Smooth muscle cell (in vitro differentiated cells): ENCODE data around the gene S100A9. TPM values are rescaled to one million over a fixed set of nuclear protein-coding genes. Genes with fewer than 3 reads are reported as not detected.

Experiments used
- DNase-seq: peaks from one replicate; lab custom pipeline; 2025; ENCODE audit not compliant: unreplicated experiment; lab: John Stamatoyannopoulos, UW
- H2AFZ ChIP-seq: fragments of 200-600 bp; sonication (generic); 2 replicates; pipeline ENCODE4 v1.6.0; 2016; ENCODE audit warnings: antibody characterized with exemption, low read depth, mild to moderate bottlenecking
- H3F3A ChIP-seq: fragments of 200-600 bp; sonication (generic); 2 replicates; pipeline ENCODE4 v1.6.0; 2017; ENCODE audit warnings: antibody characterized with exemption, low read depth
- H3K27ac ChIP-seq: fragments of 200-600 bp; sonication (generic); 2 replicates; pipeline ENCODE4 v1.5.1; 2016; ENCODE audit warnings: low read depth, mild to moderate bottlenecking
- H3K27me3 ChIP-seq: fragments of 200-600 bp; sonication (generic); 2 replicates; pipeline ENCODE4 v1.6.1; 2016; ENCODE audit warnings: low read depth, mild to moderate bottlenecking
- H3K36me3 ChIP-seq: fragments of 200-600 bp; sonication (generic); 2 replicates; pipeline ENCODE4 v1.5.1; 2016; ENCODE audit warnings: low read depth
- H3K4me1 ChIP-seq: fragments of 200-600 bp; sonication (generic); 2 replicates; pipeline ENCODE4 v1.5.1; 2016; ENCODE audit warnings: low read depth
- H3K4me2 ChIP-seq: fragments of 200-600 bp; sonication (generic); 2 replicates; pipeline ENCODE4 v1.6.0; 2016; ENCODE audit warnings: mild to moderate bottlenecking
- H3K4me3 ChIP-seq: fragments of 200-600 bp; sonication (generic); 2 replicates; pipeline ENCODE4 v1.5.1; 2016; ENCODE audit warnings: mild to moderate bottlenecking
- H3K79me2 ChIP-seq: fragments of 200-600 bp; sonication (generic); 2 replicates; pipeline ENCODE4 v1.6.0; 2016; ENCODE audit warnings: low read depth, mild to moderate bottlenecking
- H3K9ac ChIP-seq: fragments of 200-600 bp; sonication (generic); 2 replicates; pipeline ENCODE4 v1.6.0; 2016; ENCODE audit warnings: low read depth
- H3K9me3 ChIP-seq: fragments of 200-600 bp; sonication (generic); replicated peaks from 2 replicates; pipeline ENCODE4 v1.5.1; 2016; ENCODE audit warnings: low read depth
- H4K20me1 ChIP-seq: fragments of 200-600 bp; sonication (generic); 2 replicates; pipeline ENCODE4 v1.6.0; 2016; ENCODE audit warnings: low read depth
- WGBS: methylation state at CpG from one replicate; pipeline ENCODE4 v1.1.7; 2016; ENCODE audit warnings: low lambda C conversion rate; 5-methylcytosine and 5-hydroxymethylcytosine counted together
- polyA plus RNA-seq: library from polyadenylated mRNA; unstranded; fragments of >200 nt; fragmentation: Nextera tagmentation; extraction: Ambion mirVana; gene quantifications from 2 replicates; pipeline ENCODE4 v1.2.1, GENCODE V29; 2016
- total RNA-seq: library from RNA; depleted of rRNA; stranded (reverse); fragments of >200 nt; gene quantifications from 2 replicates; pipeline ENCODE4 v1.2.3, GENCODE V29; 2014
- TF ChIP-seq, protein P1 (sequence below): fragments of 200-600 bp; sonication (generic); IDR thresholded peaks from 2 replicates; pipeline ENCODE4 v1.5.1; 2017; ENCODE audit warnings: borderline replicate concordance, mild to moderate bottlenecking, antibody characterized with exemption; ENCODE audit not compliant: insufficient read depth, poor library complexity, severe bottlenecking

S100A9 gene
- total RNA-seq (125 and 197 TPM in 2 replicates), polyA plus RNA-seq (39.8 and 81.9 TPM in 2 replicates)

DNA sequence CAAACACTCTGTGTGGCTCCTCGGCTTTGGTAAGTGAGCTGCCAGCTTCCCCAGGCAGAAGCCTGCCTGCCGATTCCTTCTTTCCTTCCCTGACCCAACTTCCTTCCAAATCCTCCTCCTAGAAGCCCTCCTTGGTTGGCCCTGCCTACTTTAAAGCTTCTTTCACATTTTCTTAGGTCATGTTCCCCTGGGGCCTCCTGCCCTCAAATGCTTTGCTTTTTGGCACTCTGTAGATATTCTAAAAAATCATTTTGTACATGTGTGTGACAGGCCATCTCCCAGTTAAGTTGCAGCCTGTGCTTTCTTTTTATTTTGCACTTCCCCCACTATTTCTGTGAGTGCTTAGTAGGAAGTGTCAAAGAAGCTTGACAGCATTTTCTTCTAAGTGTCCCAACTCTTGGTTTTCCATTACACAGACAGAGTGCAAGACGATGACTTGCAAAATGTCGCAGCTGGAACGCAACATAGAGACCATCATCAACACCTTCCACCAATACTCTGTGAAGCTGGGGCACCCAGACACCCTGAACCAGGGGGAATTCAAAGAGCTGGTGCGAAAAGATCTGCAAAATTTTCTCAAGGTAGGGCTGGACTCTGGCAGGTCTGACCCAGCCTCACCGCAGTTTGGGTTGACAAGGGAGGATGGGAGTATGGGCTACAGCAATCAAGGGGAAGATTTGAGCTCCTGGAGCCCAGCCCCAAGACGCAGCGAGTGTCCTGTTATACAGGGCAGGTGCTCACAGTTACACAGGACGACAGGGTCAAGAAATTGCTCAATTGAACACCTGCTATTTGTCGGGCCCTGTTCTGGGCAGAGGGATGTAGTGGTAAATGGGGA is at the start of gene S100A9:
S100A9 (plus strand) TSS at position 2 of the 838 bp plus-strand sequence; CDS start at position 432, 430 bp downstream.
- no peak for DNase-seq
- Histone ChIP-seq H3K4me3 (no peak within 1 kb of the TSS), H3K4me2 (no peak within 1 kb of the TSS), H3K4me1 (no peaks in the 10 kb centered on the region), H3K36me3 (no peaks in the 10 kb centered on the region), H3K27me3 (no peaks in the 10 kb centered on the region), H3F3A (no peaks in the 10 kb centered on the region), H4K20me1 (no peaks in the 10 kb centered on the region), H3K27ac (no peak within 1 kb of the TSS), H3K9ac (no peak within 1 kb of the TSS), H2AFZ (no peak within 1 kb of the TSS), H3K9me3 (no peaks in the 10 kb centered on the region), H3K79me2 (no peaks in the 10 kb centered on the region)
- 86% methylated on average over 11 of the region's 11 CpGs for WGBS
- TF ChIP-seq, protein P1, sequence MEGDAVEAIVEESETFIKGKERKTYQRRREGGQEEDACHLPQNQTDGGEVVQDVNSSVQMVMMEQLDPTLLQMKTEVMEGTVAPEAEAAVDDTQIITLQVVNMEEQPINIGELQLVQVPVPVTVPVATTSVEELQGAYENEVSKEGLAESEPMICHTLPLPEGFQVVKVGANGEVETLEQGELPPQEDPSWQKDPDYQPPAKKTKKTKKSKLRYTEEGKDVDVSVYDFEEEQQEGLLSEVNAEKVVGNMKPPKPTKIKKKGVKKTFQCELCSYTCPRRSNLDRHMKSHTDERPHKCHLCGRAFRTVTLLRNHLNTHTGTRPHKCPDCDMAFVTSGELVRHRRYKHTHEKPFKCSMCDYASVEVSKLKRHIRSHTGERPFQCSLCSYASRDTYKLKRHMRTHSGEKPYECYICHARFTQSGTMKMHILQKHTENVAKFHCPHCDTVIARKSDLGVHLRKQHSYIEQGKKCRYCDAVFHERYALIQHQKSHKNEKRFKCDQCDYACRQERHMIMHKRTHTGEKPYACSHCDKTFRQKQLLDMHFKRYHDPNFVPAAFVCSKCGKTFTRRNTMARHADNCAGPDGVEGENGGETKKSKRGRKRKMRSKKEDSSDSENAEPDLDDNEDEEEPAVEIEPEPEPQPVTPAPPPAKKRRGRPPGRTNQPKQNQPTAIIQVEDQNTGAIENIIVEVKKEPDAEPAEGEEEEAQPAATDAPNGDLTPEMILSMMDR, result no peak

DNA sequence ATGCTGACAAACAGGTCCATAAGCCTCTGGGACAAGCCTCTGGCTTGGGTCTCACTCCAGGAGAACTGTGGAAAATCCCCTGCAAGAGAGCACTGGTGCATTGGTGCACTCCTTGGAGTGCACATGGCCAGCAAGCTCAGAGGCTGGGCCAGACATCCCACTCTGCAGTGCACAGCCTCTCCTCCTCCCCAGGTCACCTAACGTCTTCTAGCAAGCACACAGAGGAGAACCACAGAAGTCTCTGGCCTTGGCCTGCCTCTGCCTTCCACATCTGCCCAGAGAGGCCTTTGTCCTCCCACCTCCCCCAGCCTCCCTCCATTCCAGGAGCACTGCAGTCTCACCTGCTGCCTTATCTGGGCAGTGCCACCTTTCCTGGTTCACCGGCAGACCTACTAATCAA is 49.1 kb upstream of the S100A9 start:
- TF ChIP-seq, protein P1, result no peak
- Histone ChIP-seq H4K20me1 (no peaks in the 10 kb centered on the region), H3F3A (no peaks in the 10 kb centered on the region), H3K27ac (no peak overlapping the region), H3K79me2 (no peaks in the 10 kb centered on the region), H3K9me3 (no peaks in the 10 kb centered on the region), H3K4me1 (no peaks in the 10 kb centered on the region), H3K27me3 (no peaks in the 10 kb centered on the region), H3K9ac (no peak overlapping the region), H3K36me3 (no peaks in the 10 kb centered on the region), H3K4me3 (no peak overlapping the region), H2AFZ (no peak overlapping the region), H3K4me2 (no peak overlapping the region)
- DNase-seq, result no peak
- 89% methylated on average over 1 of the region's 2 CpGs for WGBS

DNA sequence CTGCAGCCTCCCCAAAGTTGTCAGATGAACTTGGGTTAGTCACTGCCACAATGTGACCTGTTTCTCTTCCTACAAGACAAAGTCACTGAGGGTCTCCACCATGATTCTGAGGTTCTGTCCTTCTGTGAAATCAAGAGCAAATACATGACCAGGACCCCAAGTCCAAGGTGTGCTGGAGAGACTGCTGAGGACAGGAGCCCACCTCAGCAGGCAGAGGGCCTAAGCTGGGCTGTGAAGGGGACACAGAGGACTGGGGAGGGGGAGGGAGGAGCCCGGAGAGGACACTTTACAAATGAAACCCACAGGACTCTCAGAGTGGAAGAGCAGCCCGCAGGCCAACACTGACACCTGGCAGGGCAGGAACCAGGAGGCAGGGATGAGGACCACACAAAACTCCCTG is 48.2 kb upstream of the S100A9 start:
- no peaks in the 10 kb centered on the region for H3K36me3 ChIP-seq
- 58% methylated on average over 2 of the region's 2 CpGs for WGBS
- no peak for DNase-seq
- H3K4me2 ChIP-seq, result no peak overlapping the region
- no peak overlapping the region for H3K9ac ChIP-seq
- TF ChIP-seq, protein P1, result no peak
- H3F3A ChIP-seq, result no peaks in the 10 kb centered on the region
- H3K27me3 ChIP-seq, result no peaks in the 10 kb centered on the region
- no peak overlapping the region for H3K4me3 ChIP-seq
- no peak overlapping the region for H3K27ac ChIP-seq
- H4K20me1 ChIP-seq, result no peaks in the 10 kb centered on the region
- H3K9me3 ChIP-seq, result no peaks in the 10 kb centered on the region
- no peak overlapping the region for H2AFZ ChIP-seq
- H3K4me1 ChIP-seq, result no peaks in the 10 kb centered on the region
- H3K79me2 ChIP-seq, result no peaks in the 10 kb centered on the region

DNA sequence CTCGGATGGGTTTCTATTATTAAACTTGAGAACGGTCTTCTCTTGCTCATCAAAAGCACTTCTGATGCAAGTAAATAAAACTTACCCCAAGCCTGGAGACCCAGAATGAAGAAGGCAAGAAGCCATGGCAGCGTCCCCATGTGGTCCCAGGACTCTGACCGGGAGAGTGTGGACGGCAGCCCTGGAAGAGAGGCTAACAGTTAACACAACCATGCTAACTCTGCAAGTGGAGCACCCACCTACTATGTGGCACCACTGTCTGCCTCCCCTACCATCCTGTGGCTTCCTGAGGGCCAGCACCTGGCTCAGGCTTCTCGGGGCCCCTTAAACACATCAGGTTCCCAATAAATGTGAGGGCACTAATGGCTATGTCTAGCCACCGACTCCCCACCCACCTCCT is 47.1 kb upstream of the S100A9 start:
- WGBS, result 67% methylated on average over 7 of the region's 7 CpGs

More for the DNA sequence above, 47.1 kb upstream of the S100A9 start:
- TF ChIP-seq, protein P1, result no peak
- Histone ChIP-seq H3K4me2 (no peak overlapping the region), H3K4me3 (no peak overlapping the region), H3F3A (no peaks in the 10 kb centered on the region), H3K27me3 (no peaks in the 10 kb centered on the region), H4K20me1 (no peaks in the 10 kb centered on the region), H3K79me2 (no peaks in the 10 kb centered on the region), H3K27ac (no peak overlapping the region), H3K9ac (no peak overlapping the region), H3K36me3 (no peaks in the 10 kb centered on the region), H3K9me3 (no peaks in the 10 kb centered on the region), H2AFZ (no peak overlapping the region), H3K4me1 (no peaks in the 10 kb centered on the region)
- DNase-seq, result no peak
